DMS 273 treated with DMSO at 0.1 percent for 48 hours (cell line): ENCODE data around the gene NCK1.

Experiments
- DNase-seq: peaks from one replicate; lab custom pipeline; 2025; lab: John Stamatoyannopoulos, UW

Gene NCK1

GRCh38 chr3:136908297-136908696, 46.3 kb downstream of the NCK1 start:
- DNase-seq: no peak

GRCh38 chr3:136909187-136909586, 47.2 kb downstream of the NCK1 start:
- DNase-seq: no peak

GRCh38 chr3:136910697-136911096, 48.7 kb downstream of the NCK1 start:
- no peak for DNase-seq

- no peak for DNase-seq
Measured at GRCh38 chr3:136913168-136913567, 51.2 kb downstream of the NCK1 start.

GRCh38 chr3:136914739-136915138, 52.7 kb downstream of the NCK1 start:
- no peak for DNase-seq

GRCh38 chr3:136916223-136916622, 54.2 kb downstream of the NCK1 start:
- no peak for DNase-seq

- no peak for DNase-seq
Measured at GRCh38 chr3:136919799-136920580, 58.0 kb downstream of the NCK1 start.

GRCh38 chr3:136920904-136921611, 59.0 kb downstream of the NCK1 start:
- no peak for DNase-seq

GRCh38 chr3:136925425-136926190, 63.6 kb downstream of the NCK1 start:
- no peak for DNase-seq

- DNase-seq: no peak
Measured at GRCh38 chr3:136928240-136928639, 66.2 kb downstream of the NCK1 start.

GRCh38 chr3:136929977-136930670, 68.1 kb downstream of the NCK1 start:
- no peak for DNase-seq

- no peak for DNase-seq
Measured at GRCh38 chr3:136931606-136932005, 69.6 kb downstream of the NCK1 start.

GRCh38 chr3:136932523-136932922, 70.5 kb downstream of the NCK1 start:
- no peak for DNase-seq

- DNase-seq: no peak
Measured at GRCh38 chr3:136932978-136933772, 71.2 kb downstream of the NCK1 start.

GRCh38 chr3:136937175-136937574, 75.2 kb downstream of the NCK1 start:
- DNase-seq: no peak

GRCh38 chr3:136937851-136938250, 75.8 kb downstream of the NCK1 start:
- DNase-seq: no peak

- DNase-seq: no peak
Measured at GRCh38 chr3:136938334-136938733, 76.3 kb downstream of the NCK1 start.

GRCh38 chr3:136939489-136939888, 77.5 kb downstream of the NCK1 start:
- DNase-seq: no peak

- no peak for DNase-seq
Measured at GRCh38 chr3:136942803-136943202, 80.8 kb downstream of the NCK1 start.

- no peak for DNase-seq
Measured at GRCh38 chr3:136943436-136943835, 81.4 kb downstream of the NCK1 start.

GRCh38 chr3:136946978-136947377, 85.0 kb downstream of the NCK1 start:
- no peak for DNase-seq
